GM19324 (cell line): ENCODE measurements around the gene NRSN2.
"Not testable (repeated sequence)": the region's sequence is repeated elsewhere in the genome, so short reads cannot be mapped to it uniquely, and the experiment has no call there.

Experiments
- ATAC-seq: cut with Tn5 transposase; IDR thresholded peaks from one replicate; pipeline ENCODE4 v1.9.1; 2021; ENCODE audit warnings: mild to moderate bottlenecking, moderate library complexity; ENCODE audit not compliant: unreplicated experiment, low FRiP score

The NRSN2 gene

DNA sequence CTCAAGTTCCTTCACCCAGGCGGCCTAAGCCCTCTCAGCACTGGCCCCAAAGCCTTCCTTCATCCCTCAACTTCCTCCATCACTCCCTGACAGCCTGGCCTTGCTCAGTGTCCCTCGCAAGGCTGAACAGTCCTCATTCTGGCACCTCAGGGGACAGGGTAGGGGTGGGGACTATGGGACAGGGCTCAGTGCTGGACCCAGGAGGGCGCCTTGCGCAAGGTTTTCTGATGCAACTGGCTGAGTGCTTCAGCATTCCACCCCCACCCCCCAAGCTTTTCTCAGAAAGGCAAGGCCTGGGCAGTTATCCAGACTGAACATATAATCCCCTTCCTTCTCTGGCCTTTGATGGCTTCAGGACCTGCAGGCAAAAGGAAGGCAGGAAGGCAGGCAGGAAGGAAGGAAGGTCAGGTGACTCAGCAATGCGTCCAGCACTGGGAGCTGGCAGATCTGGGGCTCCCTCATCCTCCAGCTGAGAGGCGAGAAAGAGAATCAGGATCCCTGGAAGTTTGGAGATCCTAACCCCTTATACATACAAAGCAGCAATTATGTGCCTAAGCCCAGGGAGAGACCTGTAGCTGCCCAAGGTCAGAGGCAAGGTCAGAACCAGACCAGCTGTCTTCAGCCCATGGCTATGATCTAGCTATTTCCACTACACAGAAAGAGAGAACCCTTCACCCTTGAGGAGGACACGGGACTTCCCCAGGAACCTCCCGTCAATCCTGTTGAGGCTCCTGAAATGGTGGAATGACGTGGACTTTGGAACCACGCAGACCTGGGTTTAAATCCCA, 25.0 kb downstream of the NRSN2 start:
- ATAC-seq: no peak

DNA sequence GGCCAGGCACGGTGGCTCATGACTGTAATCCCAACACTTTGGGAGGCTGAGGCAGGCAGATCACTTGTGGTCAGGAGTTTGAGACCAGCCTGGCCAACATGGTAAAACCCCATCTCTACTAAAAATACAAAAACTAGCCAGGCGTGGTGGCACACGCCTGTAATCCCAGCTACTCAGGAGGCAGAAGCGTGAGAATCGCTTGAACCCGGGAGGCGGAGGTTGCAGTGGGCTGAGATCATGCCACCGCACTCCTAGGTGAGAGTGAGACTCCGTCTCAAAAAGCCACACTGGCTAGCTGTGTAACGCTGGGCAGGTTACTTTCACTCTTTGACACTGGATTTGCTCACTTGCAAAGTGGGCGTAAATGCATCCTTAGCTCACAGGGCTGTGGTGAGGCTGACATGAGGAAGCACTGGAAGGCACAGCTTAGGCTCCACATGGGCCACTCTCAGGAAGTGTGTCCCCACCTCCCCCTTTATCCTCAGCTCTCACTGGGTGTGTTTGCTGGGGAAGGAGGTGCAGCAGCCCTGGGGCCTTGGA, 25.7 kb downstream of the NRSN2 start:
- ATAC-seq: not testable (repeated sequence)

DNA sequence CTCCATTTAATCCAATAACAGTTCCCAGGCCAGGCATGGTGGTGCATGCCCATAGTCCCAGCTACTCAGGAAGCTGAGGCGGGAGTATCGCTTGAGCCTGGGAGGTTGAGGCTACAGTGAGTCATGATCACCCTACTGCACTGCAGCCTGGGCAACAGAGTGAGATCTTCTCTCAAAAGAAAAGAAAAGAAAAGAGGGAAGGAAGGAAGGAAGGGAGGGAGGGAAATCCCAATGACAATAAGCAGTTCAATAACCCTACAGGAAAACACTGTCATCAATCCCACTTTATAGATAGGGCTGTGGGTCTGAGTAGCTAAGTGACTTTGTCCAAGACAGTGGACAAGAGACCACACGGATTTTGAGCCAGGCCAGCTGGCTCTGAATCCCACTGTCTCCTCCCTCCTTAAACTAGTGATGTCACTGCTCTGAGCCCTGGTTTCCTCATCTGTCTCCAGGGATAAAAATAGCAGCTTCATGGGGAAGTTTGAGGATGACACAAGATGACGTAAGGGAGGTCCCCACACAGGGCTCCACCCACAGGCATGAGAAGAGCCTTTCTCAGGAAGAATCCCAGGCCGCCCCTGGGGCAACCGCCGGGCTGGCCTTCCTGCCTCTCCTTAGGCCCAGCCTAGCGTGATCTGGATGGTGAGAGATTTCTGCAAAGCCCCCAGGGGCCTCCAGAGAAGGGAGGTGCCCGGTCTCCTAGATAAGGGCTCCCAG, 26.4 kb downstream of the NRSN2 start:
- ATAC-seq: no peak

DNA sequence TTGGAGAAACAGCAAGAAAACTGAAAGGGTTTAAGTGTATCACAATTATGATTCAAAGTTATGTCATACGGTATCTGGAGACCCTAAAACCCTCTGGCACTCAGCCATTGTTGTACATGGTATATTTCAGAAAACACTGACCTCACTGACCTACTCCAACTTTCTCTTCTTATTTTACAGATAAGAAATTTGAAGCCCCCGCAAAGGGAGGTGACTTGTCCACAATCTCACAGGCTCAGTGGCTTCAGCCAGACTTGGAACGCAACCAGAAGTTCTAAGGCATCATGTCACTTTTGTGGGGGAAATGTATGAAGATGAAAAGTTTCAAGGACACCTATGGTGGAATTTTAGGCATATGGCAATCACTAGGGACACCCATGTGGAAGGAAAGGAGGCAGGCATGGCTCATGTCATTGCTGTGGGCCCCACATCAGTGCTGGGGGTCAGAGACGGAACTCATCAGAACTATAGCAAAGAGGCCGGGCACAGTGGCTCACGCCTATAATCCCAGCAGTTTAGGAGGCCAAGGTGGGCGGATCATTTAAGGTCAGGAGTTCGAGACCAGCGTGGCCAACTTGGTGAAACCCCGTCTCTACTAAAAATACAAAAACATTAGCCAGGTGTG, 28.5 kb downstream of the NRSN2 start:
- ATAC-seq: no peak

DNA sequence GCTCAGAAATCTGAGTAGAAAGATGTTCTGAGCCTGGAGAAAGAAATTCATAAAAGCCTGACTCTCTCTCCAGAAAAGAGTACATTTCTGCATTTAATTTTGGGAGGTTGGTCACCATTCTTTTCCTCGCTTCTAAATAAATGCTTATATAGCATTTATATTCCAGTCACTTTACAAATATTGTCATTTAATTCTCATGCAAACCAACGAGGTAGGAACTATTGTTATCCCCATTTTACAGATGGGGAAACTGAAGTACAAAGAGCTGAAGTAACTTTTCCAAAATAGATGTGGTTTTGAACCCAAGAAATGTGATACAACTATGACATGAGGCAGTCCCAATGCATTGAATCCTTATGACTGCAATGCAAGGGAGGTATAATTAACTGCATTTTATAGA, 29.2 kb downstream of the NRSN2 start:
- ATAC-seq: no peak

DNA sequence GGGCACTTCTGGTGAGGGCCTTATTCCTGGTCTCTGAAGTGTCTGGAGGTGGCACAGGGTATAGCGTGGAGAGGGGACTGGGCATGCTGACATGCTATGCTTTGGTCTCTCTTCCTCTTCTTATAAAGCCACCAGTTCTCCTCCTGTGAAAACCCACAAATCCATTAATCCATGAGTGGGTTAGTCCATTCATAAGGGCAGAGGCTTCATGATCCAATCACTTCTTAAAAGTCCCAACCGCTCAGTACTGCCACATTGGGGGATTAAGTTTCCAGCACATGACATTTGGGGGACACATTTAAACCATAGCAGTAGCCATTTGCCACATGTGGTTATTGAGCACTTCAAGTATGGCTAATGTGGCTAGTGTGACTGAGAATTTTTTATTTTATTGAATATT, 29.8 kb downstream of the NRSN2 start:
- no peak for ATAC-seq

DNA sequence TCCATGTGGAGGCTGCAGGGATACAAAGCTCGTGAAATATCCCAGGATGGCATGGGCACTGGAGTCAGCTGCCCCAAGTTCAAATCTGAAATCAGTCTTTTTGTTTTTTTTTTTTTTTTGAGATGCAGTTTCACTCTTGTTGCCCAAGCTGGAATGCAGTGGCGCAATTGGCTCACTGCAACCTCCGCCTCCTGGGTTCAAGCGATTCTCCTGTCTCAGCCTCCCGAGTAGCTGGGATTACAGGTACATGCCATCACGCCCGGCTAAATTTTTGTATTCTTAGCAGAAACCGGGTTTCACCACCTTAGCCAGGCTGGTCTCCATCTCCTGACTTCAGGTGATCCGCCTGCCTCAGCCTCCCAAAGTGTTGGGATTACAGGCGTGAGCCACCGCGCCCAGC, 30.7 kb downstream of the NRSN2 start:
- ATAC-seq: not testable (repeated sequence)

DNA sequence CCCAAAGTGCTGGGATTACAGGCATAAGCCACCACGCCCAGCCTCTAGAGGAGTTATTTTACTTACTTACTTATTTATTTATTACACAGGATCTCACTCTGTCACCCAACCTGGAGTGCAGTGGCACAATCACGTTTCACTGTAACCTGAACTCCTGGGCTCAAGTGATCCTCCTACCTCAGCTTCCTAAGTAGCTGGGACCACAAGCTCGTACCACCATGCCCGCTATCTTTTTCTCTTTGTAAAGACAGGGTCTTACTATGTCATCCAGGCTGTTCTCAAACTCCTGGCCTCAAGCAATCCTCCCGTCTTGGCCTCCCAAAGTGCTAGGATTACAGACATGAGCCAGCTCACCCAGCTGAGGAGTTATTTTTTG, 32.0 kb downstream of the NRSN2 start:
- ATAC-seq: no peak

DNA sequence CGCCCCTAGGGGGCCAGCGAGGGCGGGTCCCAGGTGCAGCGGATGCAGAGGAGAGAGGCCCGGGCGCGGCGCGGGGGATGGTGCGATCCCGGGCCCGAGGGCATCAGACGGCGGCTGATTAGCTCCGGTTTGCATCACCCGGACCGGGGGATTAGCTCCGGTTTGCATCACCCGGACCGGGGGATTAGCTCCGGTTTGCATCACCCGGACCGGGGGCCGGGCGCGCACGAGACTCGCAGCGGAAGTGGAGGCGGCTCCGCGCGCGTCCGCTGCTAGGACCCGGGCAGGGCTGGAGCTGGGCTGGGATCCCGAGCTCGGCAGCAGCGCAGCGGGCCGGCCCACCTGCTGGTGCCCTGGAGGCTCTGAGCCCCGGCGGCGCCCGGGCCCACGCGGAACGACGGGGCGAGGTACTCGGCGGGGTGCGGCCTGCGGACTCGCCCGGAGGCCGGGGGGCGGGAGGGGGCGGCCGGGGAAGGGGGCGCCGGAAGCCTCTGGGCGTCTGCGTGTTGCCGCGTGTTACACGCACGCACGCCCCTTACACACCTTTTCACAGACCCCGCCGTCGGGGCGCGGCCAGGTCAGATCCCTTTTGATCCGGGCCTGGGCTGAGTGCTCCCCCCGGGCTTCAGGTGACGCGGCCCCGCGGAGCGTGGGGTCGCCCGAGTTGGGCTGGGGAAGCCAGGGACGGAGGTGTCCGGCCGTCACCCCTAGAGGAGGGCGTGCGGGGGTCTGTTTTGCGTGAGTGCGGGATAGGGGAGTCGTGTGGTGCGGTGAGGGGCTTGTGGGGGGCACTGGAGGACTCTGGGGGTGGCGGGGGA, 34.1 kb downstream of the NRSN2 start:
- ATAC-seq: peak; percentile 40

DNA sequence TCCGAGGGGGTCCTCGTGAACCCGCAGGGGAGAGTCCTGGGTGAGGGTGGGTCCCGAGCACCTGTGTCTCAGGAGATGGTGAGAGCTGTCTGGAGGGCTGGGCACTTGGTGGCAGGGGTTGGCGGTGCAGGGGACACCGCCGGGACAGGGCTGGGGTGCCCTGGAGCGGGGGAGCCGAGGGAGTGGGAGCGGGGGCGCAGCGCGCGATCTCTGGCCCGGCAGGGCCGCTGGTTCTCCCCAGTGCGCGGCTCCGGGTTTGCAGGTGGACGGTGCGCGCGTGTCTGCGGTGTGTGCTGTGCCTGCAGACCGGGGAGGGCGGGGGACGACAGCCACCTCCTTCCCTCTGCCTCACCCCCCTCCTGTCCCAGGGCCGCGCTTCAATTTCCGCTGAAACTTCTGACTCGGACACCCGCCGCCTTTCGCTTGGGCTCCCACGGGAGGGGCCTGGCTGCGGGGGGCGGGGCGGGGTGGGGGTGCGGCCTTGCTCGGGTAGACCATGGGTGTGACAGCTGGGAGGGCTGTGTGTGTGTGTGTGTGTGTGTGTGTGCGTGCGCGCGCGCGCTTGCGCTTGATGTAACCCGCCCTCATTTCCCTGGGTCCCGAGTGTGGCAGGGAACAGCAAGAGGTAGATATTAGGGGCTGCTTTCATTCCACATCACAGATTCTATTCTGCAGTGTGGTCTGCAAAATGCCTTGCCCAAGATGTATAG, 34.8 kb downstream of the NRSN2 start:
- peak; percentile 62 for ATAC-seq

DNA sequence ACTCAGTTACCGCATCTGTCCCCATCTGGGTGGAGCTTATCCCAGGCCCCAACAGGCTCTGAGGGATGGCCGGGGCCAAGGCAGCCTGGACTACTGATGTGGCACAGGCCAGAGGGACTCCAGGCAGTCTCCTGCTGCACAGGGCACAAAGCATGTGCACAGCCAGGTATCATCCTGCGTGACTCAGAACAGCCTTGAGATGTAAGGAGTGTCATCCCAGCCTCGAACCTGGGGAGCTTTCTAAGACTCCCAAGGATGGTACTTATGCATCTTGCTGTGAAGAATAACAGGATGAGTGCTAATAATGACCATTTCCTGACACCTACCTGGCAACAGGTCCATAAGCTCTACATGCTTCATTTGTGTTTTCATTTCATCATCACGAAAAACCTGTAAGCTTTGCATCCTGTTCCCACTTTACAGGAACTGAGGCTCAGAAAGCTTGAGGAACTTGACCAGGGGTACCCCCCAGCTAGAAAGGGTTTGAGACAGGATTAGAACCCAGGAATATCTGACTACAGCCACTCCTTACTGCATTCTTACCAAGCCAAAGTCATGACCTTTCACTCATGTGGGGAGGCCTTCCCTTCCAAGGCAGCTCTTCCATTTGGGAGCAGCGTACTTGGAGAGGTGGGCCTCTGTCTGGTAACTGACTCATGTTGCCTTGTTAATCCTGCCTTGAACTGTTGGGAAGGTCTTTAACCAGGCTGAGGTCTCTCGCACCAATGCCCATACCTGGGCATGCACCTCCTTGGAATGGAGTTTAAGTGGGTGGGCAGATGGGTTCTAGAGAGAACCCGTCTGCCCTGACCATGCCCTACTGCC, 35.6 kb downstream of the NRSN2 start:
- ATAC-seq: peak; percentile 6

DNA sequence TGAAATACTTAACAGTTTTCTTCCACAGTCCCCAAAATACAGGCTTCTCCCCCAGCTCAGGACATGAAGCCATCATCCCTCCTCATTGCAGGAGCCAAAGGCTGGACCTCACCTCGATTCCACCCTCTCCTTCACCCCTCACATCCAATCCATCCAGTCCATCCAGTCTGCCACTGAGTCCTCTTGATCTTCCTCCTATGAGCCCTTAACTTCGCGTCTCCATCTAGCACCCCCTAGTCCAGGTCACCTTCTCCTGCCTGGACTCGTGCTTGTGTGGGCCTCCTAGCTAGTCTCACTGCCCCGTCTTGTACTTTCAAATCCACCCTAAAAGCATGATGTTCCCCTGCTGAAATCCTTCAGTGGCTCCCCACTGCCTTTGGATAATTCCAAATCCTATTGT, 37.0 kb downstream of the NRSN2 start:
- no peak for ATAC-seq

DNA sequence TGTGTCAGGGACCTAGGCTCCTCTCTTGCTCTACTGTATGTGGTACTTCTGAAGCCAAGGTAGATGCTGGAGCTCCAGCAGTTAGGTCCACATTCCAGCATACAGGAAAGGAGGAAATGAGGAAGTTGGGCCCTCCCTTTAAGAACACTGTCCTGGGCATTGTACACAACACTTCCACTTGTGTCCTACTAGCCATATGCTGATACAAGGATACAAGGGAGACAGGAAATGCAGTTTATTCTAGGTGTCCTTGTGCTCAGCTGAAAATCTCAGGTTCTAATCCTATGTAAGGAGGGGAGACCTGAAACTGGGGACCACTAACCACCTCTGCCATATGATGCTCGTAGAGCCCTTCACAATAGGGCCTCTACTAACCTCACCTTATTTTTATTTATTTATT, 37.8 kb downstream of the NRSN2 start:
- ATAC-seq: no peak

DNA sequence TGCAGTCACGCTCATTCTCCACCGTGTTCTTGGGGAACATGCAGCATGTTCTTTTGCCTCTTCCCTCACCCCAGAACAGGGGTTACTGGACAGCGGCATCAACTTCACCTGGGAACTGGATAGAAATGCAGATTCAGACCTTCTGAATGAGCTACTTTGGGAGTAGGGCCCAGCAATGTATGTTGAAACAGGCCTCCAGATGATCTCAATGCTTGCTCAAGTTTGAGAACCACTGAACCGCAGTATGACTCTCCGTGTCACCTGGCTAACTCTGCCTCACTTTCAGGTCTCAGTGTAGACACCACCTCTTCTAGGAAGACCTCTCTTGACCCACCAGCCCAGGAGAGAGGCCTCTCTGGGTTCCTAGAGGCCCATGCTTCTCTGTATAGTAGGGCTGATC, 38.5 kb downstream of the NRSN2 start:
- ATAC-seq: no peak

DNA sequence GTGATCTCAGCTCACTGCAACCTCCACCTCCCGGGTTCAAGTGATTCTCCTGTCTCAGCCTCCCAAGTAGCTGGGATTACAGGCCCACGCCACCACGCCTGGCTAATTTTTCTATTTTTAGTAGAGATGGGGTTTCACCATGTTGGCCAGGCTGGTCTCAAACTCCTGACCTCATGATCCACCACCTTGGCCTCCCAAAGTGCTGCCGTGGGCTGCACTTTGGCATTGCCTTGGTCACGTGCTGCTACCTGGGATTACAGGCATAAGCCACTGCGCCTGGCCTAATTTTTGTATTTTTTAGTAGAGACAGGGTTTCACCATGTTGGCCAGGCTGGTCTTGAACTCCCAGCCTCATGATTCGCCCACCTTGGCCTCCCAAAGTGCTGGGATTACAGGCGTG, 39.7 kb downstream of the NRSN2 start:
- ATAC-seq: not testable (repeated sequence)

DNA sequence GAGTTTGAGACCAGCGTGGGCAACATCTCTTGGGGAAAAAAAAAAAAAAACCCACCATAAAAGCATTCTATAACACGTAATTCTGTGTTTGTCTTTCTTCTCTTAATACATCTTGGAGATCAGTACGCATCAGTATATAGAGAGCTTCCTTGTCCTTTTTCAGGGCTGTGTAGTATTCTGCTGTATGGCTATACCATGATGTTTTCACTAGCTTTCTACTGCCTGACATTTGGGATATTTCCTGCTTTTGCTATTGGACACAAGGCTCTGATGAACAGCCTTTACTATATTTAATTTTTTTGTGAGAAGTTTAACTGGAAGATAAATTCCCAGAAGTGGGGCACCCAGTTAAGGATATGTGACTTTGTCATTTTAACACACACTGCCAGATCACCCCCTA, 40.6 kb downstream of the NRSN2 start:
- no peak for ATAC-seq

DNA sequence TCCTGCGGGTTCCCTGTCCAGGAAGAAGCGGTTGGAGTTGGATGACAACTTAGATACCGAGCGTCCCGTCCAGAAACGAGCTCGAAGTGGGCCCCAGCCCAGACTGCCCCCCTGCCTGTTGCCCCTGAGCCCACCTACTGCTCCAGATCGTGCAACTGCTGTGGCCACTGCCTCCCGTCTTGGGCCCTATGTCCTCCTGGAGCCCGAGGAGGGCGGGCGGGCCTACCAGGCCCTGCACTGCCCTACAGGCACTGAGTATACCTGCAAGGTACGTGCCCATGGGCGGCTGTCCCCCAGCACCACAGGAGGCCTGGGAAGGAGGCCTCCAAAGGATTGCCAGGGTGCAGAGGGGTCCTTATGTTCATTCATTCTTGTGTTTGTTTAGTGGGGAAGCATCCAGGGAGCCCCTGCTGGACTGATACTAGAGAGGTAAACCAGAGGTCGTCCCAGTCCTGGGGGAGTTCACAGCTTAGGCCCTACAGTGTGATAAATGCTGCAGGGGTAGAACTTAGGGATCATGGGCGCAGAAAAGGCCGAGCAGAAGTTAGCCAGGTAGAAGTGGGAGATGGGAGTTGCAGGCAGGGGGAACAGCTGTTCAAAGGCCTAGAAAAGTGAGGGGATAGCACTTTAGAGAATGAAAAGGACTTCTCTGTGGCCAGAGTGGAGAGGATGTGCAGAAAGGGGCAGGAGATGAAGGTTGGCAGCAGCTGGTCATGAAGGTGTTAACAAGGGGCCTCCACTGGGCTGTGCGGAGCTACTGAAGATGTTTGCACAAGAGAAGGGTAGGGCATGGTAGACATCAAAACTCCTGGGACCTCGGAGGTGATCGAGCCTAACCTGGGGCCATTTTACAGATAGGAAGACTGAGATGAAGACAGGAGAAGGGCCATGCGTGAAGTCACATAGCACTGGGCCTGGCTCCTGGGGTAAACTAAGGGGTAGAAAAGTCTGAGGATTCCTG, 41.4 kb downstream of the NRSN2 start:
- no peak for ATAC-seq

DNA sequence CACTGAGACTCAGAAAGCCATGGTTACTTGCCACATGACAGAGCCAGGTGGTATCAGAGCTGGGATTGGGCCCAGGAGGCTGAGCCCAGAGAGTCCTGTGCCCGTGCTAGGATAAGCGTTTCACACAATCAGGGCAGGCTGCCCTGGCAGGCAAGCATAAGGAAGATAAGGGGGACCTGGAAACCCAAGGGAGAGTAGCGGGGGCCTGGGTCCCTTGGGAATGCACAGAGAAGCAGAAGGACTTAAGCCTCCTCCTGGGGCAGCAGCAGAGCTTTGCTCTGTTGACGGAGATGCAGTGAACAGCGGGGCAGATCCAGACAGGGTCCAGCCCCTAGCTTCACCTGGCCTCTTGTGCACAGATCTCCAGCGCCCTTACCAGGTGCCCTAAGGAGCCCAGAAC, 42.3 kb downstream of the NRSN2 start:
- ATAC-seq: no peak
